ENCODE measurements around the gene TMCC2.

The TMCC2 gene

DNA sequence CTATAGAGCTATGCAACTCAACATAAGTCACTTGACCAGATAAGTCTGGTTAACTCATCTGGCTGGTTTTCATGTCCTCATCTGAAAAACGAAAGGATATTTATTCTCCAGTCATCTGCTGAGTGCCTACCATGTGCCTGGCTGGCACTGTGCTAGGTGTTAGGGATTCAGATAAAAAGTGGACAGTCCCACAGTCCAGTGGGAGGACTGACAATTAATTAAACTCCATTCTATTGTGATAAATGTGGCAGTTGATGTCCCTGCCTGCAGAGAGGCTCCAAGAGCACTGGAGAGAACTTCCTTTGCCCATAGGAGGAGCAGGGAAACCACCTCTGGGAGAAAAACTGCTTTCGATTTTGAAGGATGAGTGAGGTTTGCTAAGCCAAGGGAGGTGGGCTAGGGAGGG, 88.4 kb downstream of the TMCC2 start:
- no peak overlapping the region for H3K4me3 ChIP-seq (ENCODE audit: low read depth, low read length)
- no peak for DNase-seq (ENCODE audit: low read depth)
- TF ChIP-seq MYC (IDR thresholded peaks at IDR 0.05; ENCODE audit: low read depth, low read length) (no peak), POLR2A (IDR thresholded peaks at IDR 0.05; ENCODE audit: extremely low read depth, insufficient read length) (no peak)
- TF ChIP-seq, protein P1, sequence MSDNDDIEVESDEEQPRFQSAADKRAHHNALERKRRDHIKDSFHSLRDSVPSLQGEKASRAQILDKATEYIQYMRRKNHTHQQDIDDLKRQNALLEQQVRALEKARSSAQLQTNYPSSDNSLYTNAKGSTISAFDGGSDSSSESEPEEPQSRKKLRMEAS (IDR thresholded peaks at IDR 0.05; ENCODE audit: low read depth, low read length), result no peak
- TF ChIP-seq, protein P2, sequence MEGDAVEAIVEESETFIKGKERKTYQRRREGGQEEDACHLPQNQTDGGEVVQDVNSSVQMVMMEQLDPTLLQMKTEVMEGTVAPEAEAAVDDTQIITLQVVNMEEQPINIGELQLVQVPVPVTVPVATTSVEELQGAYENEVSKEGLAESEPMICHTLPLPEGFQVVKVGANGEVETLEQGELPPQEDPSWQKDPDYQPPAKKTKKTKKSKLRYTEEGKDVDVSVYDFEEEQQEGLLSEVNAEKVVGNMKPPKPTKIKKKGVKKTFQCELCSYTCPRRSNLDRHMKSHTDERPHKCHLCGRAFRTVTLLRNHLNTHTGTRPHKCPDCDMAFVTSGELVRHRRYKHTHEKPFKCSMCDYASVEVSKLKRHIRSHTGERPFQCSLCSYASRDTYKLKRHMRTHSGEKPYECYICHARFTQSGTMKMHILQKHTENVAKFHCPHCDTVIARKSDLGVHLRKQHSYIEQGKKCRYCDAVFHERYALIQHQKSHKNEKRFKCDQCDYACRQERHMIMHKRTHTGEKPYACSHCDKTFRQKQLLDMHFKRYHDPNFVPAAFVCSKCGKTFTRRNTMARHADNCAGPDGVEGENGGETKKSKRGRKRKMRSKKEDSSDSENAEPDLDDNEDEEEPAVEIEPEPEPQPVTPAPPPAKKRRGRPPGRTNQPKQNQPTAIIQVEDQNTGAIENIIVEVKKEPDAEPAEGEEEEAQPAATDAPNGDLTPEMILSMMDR (IDR thresholded peaks at IDR 0.05; ENCODE audit: low read depth, low read length), result no peak

DNA sequence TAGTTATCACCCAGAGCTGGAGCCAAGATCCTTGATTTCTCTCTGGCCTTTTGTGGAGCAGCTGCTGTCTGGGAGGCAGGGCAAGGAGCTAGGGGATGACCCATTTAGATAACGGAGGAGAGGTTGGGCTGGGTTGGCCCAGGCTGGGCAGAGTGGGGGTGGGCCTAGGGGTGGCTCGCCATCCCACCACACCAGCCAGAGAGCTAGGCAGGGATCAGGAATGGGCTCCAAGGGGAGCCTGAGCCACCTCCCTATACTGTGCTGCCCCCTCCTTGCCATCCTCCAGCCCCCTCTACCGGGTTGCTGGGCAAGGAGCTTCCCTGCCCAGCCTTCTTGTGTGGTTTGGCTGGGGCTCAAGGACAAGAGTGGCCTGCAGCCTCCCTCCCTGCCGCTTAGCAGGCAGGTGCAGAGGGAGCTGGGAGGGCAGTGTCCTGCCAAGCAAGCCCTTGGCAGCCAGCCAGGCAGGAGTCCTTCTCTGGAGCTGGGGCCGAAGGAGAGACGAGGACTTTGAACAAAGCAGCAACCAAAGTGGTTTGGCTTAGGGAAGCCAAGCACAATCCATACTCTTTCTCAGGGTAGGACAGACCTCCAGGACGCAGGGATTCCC, 89.7 kb downstream of the TMCC2 start:
- TF ChIP-seq, protein P1 (IDR thresholded peaks at IDR 0.05; ENCODE audit: low read depth, low read length), result no peak
- TF ChIP-seq, protein P2 (IDR thresholded peaks at IDR 0.05; ENCODE audit: low read depth, low read length), result no peak
- TF ChIP-seq POLR2A (IDR thresholded peaks at IDR 0.05; ENCODE audit: extremely low read depth, insufficient read length), result no peak
- no peak for TF ChIP-seq MYC (IDR thresholded peaks at IDR 0.05; ENCODE audit: low read depth, low read length)
- no peak for DNase-seq (ENCODE audit: low read depth)
- H3K4me3 ChIP-seq (ENCODE audit: low read depth, low read length), result no peak overlapping the region

DNA sequence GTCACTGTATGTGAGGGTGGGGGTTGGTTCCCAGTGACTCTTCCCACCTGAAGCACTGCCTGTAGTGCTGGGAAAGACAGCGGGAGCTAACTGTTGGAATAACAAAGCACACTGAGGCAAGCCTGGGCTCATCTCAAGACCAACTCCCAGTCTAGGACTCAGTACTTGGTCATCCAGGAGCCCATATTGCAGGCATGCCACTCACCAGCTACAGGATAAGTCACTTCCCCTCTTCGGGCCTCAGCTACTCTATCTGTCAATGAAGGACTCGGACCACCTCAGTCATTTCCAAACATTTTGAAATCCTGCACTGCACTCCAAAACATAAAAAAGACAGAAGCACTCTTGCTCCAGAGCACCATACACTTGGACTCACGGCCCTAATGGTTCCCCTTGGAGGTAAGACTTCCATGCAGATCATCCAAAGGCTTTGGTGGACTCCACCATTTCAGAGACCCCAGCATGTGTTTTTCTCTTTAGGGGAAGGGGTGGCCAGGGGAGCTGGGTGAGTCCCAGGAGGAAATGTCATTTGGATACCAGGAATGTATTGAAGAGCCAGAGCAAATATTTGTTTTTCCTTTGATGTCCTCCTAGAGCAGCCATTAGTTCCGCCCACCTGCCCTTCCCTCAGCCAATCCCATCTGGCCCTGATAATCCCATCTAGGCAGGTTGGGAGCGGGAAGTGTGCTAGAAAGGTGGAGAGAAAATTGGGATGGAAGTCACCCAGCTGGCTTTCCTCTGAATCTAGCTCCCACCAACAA, 90.7 kb downstream of the TMCC2 start:
- no peak for DNase-seq (ENCODE audit: low read depth)
- no peak overlapping the region for H3K4me3 ChIP-seq (ENCODE audit: low read depth, low read length)
- no peak for TF ChIP-seq POLR2A (IDR thresholded peaks at IDR 0.05; ENCODE audit: extremely low read depth, insufficient read length)
- TF ChIP-seq, protein P1 (IDR thresholded peaks at IDR 0.05; ENCODE audit: low read depth, low read length), result no peak
- no peak for TF ChIP-seq MYC (IDR thresholded peaks at IDR 0.05; ENCODE audit: low read depth, low read length)
- TF ChIP-seq, protein P2 (IDR thresholded peaks at IDR 0.05; ENCODE audit: low read depth, low read length), result no peak

DNA sequence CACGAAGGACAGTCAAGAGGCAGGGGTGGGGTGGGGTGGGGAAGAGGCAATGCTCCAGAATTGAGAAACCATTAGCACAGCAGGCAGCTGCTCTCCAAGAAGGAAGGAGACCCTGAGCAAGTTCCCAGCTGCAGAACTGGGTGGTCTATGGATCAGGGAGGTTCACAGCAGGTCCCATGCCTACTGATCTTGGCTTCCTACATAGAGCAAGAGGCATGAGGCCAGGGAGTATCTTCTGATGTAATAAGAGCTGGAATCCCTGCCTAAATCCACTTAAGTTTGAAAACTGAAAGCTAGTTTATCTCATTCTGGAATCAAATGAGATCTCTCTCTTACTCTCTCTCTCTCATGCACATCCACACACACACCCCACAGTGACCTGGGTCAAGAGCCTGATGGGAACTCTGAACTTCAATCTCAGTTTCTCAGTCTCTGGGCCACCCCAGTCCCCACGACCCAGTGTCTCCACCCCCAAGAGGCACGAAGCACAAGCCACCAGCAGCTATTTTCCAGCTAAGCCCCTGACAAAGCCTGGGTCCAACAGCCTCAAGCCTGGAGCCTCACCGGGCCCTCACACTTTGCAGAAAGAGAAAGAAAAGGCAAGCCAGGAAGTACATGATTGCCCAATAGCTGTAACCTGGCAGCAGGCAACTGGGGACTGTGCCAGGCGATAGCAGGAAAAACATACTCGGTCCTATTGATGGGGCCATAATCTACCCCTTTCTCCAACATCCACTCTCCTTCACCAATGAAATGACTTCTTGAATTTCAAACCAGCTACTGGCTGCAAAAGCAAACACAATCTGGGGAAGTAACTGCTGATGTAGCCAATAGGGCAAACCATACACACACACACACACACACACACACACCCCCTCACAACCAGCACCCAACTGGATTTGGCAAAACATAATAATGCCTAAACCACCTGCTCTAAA, 91.6 kb downstream of the TMCC2 start:
- DNase-seq (ENCODE audit: low read depth), result peak; percentile 35
- H3K4me3 ChIP-seq (ENCODE audit: low read depth, low read length), result no peak overlapping the region
- no peak for TF ChIP-seq MYC (IDR thresholded peaks at IDR 0.05; ENCODE audit: low read depth, low read length)
- no peak for TF ChIP-seq POLR2A (IDR thresholded peaks at IDR 0.05; ENCODE audit: extremely low read depth, insufficient read length)
- TF ChIP-seq, protein P1 (IDR thresholded peaks at IDR 0.05; ENCODE audit: low read depth, low read length), result no peak
- TF ChIP-seq, protein P2 (IDR thresholded peaks at IDR 0.05; ENCODE audit: low read depth, low read length), result no peak

DNA sequence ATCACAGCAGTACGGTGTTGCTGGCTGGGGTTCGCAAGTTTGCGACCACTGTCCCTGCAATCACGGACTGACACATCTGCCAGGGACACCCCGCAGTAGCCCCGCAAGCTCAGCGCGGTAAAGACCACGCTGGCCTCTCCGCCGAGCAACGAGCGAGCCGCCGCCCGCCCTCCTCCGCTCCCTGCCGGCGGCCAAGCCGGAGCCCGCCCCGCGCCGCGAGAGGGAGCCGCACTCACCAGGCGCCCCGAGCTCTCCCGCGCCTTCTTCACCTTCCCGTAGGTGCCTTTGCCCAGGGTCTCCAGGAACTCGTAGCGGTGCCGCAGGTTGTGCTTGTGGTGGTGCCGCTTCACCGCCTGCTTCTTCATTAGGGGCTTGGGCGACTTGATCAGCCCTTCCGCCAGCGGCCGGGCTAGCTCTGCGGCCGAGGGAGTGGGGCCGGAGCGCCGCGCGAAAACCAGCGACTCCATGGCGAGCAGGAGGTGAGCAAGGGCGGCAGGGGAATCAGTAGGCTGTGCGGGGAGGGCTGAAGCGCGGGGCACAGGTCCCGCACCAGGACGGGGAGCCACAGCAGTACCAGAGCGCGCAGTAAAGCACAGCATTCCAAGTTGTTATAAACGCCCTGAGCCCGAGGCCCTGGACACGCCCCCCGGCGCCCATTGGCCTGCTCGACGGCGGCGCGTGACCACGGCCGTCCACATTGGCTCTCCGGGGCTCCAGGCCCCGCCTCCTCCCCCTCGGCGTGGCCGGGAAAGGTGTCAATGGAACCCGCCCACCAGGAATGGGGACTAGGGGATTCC, 93.6 kb downstream of the TMCC2 start, which contains the start of gene NUAK2:
NUAK2 (minus strand) TSS at position 584 of the 797 bp plus-strand sequence; CDS start at position 467, 117 bp downstream.
- TF ChIP-seq POLR2A (IDR thresholded peaks at IDR 0.05; ENCODE audit: extremely low read depth, insufficient read length) (no peak), MYC (IDR thresholded peaks at IDR 0.05; ENCODE audit: low read depth, low read length) (no peak)
- TF ChIP-seq, protein P1 (IDR thresholded peaks at IDR 0.05; ENCODE audit: low read depth, low read length), result no peak
- TF ChIP-seq, protein P2 (IDR thresholded peaks at IDR 0.05; ENCODE audit: low read depth, low read length), result no peak
- no peak within 1 kb of the TSS for H3K4me3 ChIP-seq (ENCODE audit: low read depth, low read length)
- no peak for DNase-seq (ENCODE audit: low read depth)
